GM20431 (cell line): ENCODE data around the gene DAND5.
"Not testable (repeated sequence)": the region's sequence is repeated elsewhere in the genome, so short reads cannot be mapped to it uniquely, and the experiment has no call there.

Experiments
- in situ Hi-C: fragments of 300-500 bp; cut with MseI, MboI; formaldehyde crosslinking; loops from one replicate; pipeline ENCODE4 v1.15.0; 2020; ENCODE audit warnings: low sequenced_read_pairs; ENCODE audit not compliant: unreplicated experiment

Gene DAND5

DNA sequence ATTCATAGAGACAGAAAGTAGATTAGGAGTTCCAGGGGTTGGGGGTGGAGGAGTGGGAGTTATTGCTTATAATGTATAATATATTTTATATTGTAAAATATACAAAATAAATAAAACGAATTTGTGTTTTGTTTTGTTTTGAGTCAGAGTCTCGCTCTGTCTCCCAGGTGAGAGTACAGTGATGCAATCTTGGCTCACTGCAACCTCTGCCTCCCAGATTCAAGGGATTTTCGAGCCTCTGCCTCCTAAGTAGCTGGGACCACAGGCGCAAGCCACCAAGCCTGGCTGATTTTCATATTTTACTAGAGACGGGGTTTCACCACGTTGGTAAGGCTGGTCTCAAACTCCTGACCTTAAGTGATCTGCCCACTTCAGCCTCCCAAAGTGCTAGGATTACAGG, 9.9 kb upstream of the DAND5 start:
- in situ Hi-C loops = no loop called here

DNA sequence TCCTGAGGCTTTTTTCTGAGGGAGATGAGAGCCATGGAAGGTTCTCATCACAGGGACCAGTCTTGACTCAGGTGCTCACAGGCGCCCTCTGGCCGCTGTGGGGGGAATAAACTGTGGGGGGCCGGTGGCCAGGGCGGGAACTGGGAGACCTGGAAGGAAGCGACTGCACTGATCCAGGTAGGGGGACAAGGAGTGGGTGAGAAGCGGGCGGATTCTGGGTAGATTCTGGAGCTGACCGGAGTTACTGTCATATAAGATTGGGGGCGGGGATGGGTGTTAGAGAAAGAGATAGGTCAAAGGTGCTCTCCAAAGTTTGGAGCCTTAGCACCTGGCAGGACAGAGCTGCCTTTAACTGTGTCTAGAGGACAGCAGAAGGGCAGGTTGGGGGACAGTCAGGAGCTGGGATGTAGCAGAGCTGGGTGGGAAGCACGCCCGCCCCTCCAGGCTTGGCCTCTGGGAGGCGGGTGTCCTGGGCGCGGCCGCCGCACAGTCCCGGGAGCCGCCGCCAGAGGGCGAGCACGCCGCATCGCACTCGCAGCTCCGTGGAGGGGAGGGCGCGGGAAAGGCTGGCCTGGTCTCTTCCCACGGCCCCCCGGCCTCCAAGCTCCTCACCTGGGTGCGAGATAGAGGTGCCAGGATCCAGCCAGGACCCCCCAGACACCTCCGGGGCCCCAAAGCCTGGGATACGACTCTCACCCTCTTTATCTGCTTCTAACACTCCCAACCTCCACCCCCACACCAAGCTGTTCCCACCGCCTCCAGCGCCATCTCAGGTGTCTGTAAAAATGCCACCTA, 4.2 kb upstream of the DAND5 start:
- in situ Hi-C loops = no loop called here

- in situ Hi-C loops = no loop called here
Observed at GRCh38 chr19:12965812-12966135, 3.6 kb upstream of the DAND5 start.

- in situ Hi-C loops = no loop called here
Observed at GRCh38 chr19:12967907-12968306, 1.5 kb upstream of the DAND5 start.

DNA sequence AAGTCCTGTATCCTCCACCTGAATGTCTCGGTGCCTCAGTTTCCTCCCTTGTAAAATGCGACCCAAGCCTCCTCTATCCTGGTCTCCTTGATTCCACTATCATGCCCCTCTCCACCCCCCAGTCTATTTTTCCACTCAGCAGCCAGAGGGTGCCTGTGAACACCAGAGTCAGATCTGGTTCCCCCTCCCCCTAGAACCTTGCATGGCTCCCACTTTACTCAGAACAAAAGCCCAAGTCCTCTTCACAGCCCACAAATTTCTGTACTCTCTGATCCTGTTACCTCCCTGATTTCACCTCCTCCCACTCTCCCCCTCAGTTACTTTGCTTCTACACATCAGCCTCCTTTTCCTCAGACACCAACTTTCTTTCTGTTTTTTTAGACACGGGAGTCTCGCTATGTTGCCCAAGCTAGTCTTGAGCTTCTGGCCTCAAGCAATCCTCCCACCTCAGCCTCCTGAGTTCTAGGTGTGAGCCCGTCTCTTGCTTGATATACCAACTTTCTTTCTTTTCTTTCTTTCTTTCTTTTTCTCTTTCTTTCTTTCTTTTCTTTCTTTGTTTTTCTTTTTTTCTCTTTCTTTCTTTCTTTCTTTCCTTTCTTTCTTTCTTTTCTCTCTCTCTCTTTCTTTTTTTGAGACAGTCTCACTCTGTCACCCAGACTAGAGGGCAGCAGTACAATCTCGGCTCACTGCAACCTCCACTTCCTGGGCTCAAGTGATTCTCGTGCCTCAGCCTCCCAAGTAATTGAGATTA, 869 bp downstream of the DAND5 start:
- in situ Hi-C loops = no loop called here

DNA sequence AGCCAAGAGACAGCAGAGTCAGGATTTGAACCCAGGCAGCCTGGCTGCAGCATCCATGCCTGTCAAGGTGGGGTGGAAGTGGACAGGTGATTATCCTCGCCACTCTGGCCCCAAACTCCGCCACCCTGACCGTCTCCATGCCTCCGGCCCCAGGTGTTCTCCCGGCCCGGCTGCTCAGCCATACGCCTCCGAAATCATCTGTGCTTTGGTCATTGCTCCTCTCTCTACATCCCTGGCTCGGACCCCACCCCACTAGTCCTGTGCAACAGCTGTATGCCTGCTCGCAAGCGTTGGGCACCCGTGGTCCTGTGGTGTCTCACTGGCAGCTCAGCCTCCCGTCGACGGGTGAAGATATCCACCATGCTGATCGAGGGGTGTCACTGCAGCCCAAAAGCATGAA, 3.9 kb downstream of the DAND5 start:
- in situ Hi-C loops = no loop called here

- in situ Hi-C loops = no loop called here
Observed at GRCh38 chr19:12974301-12975220, 5.2 kb downstream of the DAND5 start.

GRCh38 chr19:12975221-12975741, 5.9 kb downstream of the DAND5 start:
- in situ Hi-C loops = no loop called here

GRCh38 chr19:12976109-12976508, 6.7 kb downstream of the DAND5 start:
- in situ Hi-C loops = not testable (repeated sequence)

DNA sequence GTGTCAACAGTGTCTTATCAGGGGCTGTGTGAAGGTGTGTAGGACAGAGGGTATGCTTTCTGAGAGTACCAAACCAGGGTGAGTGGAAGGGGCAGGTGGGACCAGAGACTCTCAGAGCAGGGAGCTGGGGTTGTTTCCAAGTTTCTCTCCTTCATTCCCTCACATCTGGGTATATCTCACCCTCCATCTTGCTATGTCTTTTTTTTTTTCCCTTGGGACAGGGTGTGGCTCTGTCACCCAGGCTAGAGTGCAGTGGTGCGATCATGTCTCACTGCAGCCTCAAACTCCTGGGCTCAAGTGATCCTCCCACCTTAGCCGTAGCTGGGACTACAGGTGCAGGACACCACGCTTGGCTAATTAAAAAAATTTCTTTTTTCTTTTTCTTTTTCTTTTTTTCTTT, 10.6 kb downstream of the DAND5 start:
- in situ Hi-C loops = loop anchor here (10.0 kb wide), 1 partner anchor 105 kb away; no protein-coding TSS in a partner anchor

- in situ Hi-C loops = loop anchor here (10.0 kb wide), 1 partner anchor 102 kb away; no protein-coding TSS in a partner anchor
Observed at GRCh38 chr19:12982648-12983047, 13.3 kb downstream of the DAND5 start.

DNA sequence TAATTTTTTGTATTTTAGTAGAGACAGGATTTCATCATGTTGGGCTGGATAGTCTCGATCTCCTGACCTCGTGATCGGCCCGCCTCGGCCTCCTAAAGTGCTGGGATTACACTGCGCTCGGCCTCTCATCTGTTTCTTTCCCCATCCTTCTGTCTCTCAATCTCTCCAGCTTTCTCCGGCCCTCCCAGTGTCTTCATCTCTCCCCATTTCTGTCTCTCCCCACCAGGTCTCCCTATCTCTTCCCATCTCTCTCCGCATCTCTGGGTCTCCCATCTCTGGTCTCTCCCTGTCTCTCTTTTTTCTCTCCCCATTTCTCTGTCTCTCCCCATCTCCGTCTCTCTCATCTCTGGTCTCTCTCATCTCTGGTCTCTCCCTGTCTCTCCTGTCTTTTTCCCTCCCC, 13.7 kb downstream of the DAND5 start:
- in situ Hi-C loops = loop anchor here (10.0 kb wide), 1 partner anchor 102 kb away; no protein-coding TSS in a partner anchor

GRCh38 chr19:12983542-12984142, 14.3 kb downstream of the DAND5 start:
- in situ Hi-C loops = loop anchor here (10.0 kb wide), 1 partner anchor 101 kb away; no protein-coding TSS in a partner anchor

- in situ Hi-C loops = loop anchor here (10.0 kb wide), 1 partner anchor 101 kb away; no protein-coding TSS in a partner anchor
Observed at GRCh38 chr19:12984143-12984627, 14.8 kb downstream of the DAND5 start.

- in situ Hi-C loops = loop anchor here (10.0 kb wide), 1 partner anchor 100 kb away; no protein-coding TSS in a partner anchor
Observed at GRCh38 chr19:12984683-12985048, 15.3 kb downstream of the DAND5 start.

DNA sequence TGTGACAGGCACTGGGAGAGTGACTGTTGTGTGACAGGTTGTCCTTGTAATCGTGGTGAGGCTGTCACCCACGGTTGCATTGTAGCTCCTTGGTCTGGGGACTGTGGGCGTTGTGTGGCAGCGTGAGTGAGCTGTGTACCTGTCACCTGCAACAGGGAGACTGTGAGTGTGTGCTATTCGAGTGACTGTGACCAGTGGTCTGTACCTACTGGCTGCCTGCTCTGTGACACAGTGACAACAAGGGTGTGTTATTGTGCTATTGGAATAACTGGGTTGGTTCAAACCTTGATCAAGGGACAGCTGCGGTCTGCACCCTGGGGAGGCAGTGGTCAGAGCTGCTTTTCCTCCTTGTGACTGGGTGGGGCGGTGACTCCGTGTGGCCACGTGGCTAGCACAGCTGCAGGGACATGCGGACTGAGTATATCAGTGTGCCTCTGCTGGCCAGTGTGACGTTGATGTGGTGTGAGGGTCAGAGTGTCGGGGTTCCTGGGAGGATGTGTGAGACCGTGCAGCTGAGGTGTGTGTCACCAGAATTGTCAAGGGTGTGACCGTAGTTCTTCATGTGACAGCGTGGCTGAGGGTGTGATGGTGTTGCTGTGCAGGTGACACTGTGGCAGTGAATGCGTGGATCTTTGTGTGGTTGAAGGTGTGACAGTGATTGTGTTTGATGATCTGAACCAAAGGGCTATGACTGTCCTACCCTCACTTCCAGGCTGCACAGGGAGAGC, 15.8 kb downstream of the DAND5 start:
- in situ Hi-C loops = loop anchor here (10.0 kb wide), 1 partner anchor 100 kb away; no protein-coding TSS in a partner anchor

GRCh38 chr19:12986726-12987125, 17.4 kb downstream of the DAND5 start:
- in situ Hi-C loops = loop anchor here (10.0 kb wide), 1 partner anchor 98 kb away; no protein-coding TSS in a partner anchor

- in situ Hi-C loops = loop anchor here (10.0 kb wide), 1 partner anchor 98 kb away; no protein-coding TSS in a partner anchor
Observed at GRCh38 chr19:12987190-12987589, 17.8 kb downstream of the DAND5 start.
